IMR-90 (cell line): Measurements from ENCODE around the gene CCR5. TPM values are rescaled to one million over a fixed set of nuclear protein-coding genes. Genes with fewer than 3 reads are reported as not detected.

Source experiments
- ATAC-seq: fragments of 200-7000 bp; cut with Tn5 transposase; 2 replicates; pipeline ENCODE4 v1.9.1; 2020; ENCODE audit warnings: low read depth, mild to moderate bottlenecking, moderate library complexity
- BruUV-seq: library from RNA; stranded (reverse); fragments of 400-500 nt; replicated peaks from 2 replicates; lab custom pipeline; 2021; lab: Mats Ljungman, UMichigan
- CTCF ChIA-PET: fragments of 300-600 bp; formaldehyde crosslinking; extraction: SDS; loops from one replicate; lab custom pipeline; 2021; ENCODE audit warnings: antibody characterized with exemption; lab: Yijun Ruan, JAX
- POLR2A ChIA-PET: fragments of 300-600 bp; sonication (Branson Sonifier 250); formaldehyde crosslinking; loops from one replicate; lab custom pipeline; 2022; ENCODE audit warnings: antibody characterized with exemption; ENCODE audit not compliant: unreplicated experiment; lab: Charles Lee
- DNase-seq: peaks from one replicate; pipeline ENCODE4 v3.0.0; 2013
- H2AFZ ChIP-seq: replicated peaks from 2 replicates; pipeline ENCODE3; 2013; ENCODE audit warnings: low read length, mild to moderate bottlenecking; ENCODE audit not compliant: poor library complexity
- H2AK5ac ChIP-seq: 2 replicates; pipeline ENCODE4 v1.6.1; 2013; ENCODE audit warnings: low read depth, low read length, inconsistent platforms
- H2AK9ac ChIP-seq: replicated peaks from 2 replicates; pipeline ENCODE3; 2013; ENCODE audit warnings: mild to moderate bottlenecking, low read depth, low read length, moderate library complexity; ENCODE audit not compliant: poor library complexity
- H2BK120ac ChIP-seq: 2 replicates; pipeline ENCODE4 v1.6.1; 2013; ENCODE audit warnings: low read depth, low read length, inconsistent platforms
- H2BK15ac ChIP-seq: 3 replicates; pipeline ENCODE4 v1.6.1; 2013; ENCODE audit warnings: low read depth, low read length, inconsistent platforms
- H2BK20ac ChIP-seq: 2 replicates; pipeline ENCODE4 v1.6.1; 2013; ENCODE audit warnings: low read depth, mild to moderate bottlenecking, inconsistent platforms, low read length, moderate library complexity
- H2BK5ac ChIP-seq: 2 replicates; pipeline ENCODE4 v1.6.1; 2013; ENCODE audit warnings: mild to moderate bottlenecking, low read depth, low read length, inconsistent platforms; ENCODE audit not compliant: poor library complexity, severe bottlenecking
- H3K14ac ChIP-seq: replicated peaks from 2 replicates; pipeline ENCODE4 v1.6.1; 2013; ENCODE audit warnings: low read depth, low read length, inconsistent platforms
- H3K18ac ChIP-seq: 2 replicates; pipeline ENCODE4 v1.6.1; 2013; ENCODE audit warnings: low read depth, low read length, control low read depth
- H3K23ac ChIP-seq: 2 replicates; pipeline ENCODE4 v1.6.1; 2013; ENCODE audit warnings: low read depth, low read length, inconsistent platforms
- H3K27ac ChIP-seq: 2 replicates; pipeline ENCODE4 v1.5.1; 2013; ENCODE audit warnings: mild to moderate bottlenecking, control low read depth, low read length; ENCODE audit not compliant: insufficient read depth
- H3K27me3 ChIP-seq: 2 replicates; pipeline ENCODE4 v1.6.1; 2013; ENCODE audit warnings: low read length; ENCODE audit not compliant: control insufficient read depth, insufficient read depth
- H3K36me3 ChIP-seq: 2 replicates; pipeline ENCODE4 v1.6.1; 2013; ENCODE audit warnings: low read length, mixed read lengths; ENCODE audit not compliant: control insufficient read depth, insufficient read depth
- H3K4ac ChIP-seq: 2 replicates; pipeline ENCODE4 v1.6.1; 2013; ENCODE audit warnings: low read depth, low read length, inconsistent platforms
- H3K4me1 ChIP-seq: 2 replicates; pipeline ENCODE4 v1.6.1; 2013; ENCODE audit warnings: low read length, mixed read lengths; ENCODE audit not compliant: control insufficient read depth, insufficient read depth
- H3K4me2 ChIP-seq: 2 replicates; pipeline ENCODE4 v1.6.1; 2013; ENCODE audit warnings: low read depth, mild to moderate bottlenecking, control low read depth, low read length, moderate library complexity
- H3K4me3 ChIP-seq: 2 replicates; pipeline ENCODE4 v1.5.1; 2013; ENCODE audit warnings: low read depth, mild to moderate bottlenecking, control low read depth, low read length, moderate library complexity; ENCODE audit not compliant: insufficient read depth
- H3K56ac ChIP-seq: 2 replicates; pipeline ENCODE4 v1.6.1; 2013; ENCODE audit warnings: low read length, inconsistent platforms; ENCODE audit not compliant: insufficient read depth; ENCODE audit errors: extremely low read depth
- H3K79me1 ChIP-seq, 2 experiments: 2 replicates each; pipeline ENCODE4 v1.6.1; 2013; ENCODE audit warnings: low read length in 2 of 2, inconsistent platforms in 1 of 2, low read depth in 1 of 2
- H3K9ac ChIP-seq: 2 replicates; pipeline ENCODE4 v1.6.1; 2013; ENCODE audit warnings: low read depth, low read length, control low read depth
- H3K9me1 ChIP-seq: 2 replicates; pipeline ENCODE4 v1.6.1; 2013; ENCODE audit warnings: low read length, inconsistent platforms; ENCODE audit not compliant: insufficient read depth
- H3K9me3 ChIP-seq: 2 replicates; pipeline ENCODE4 v1.6.1; 2013; ENCODE audit warnings: low read length; ENCODE audit not compliant: control insufficient read depth, insufficient read depth
- H4K20me1 ChIP-seq: 2 replicates; pipeline ENCODE4 v1.6.1; 2013; ENCODE audit warnings: low read length, inconsistent platforms; ENCODE audit not compliant: insufficient read depth
- H4K5ac ChIP-seq: 2 replicates; pipeline ENCODE4 v1.6.1; 2013; ENCODE audit warnings: mild to moderate bottlenecking, low read depth, low read length, control low read depth
- H4K8ac ChIP-seq, 2 experiments: 2 replicates each; pipeline ENCODE4 v1.6.1; 2013; ENCODE audit warnings: low read depth in 2 of 2, low read length in 2 of 2, control low read depth in 1 of 2, inconsistent platforms in 1 of 2
- H4K91ac ChIP-seq: 2 replicates; pipeline ENCODE4 v1.6.1; 2013; ENCODE audit warnings: low read depth, low read length, inconsistent platforms; ENCODE audit not compliant: insufficient read depth
- CHD1 ChIP-seq: IDR thresholded peaks from 2 replicates; pipeline ENCODE4 v1.6.1; 2012; ENCODE audit warnings: low read depth, low read length, improper control_type of control experiment
- CTCF ChIP-seq: conservative IDR thresholded peaks from 2 replicates; pipeline ENCODE4 v1.5.1; 2012; ENCODE audit warnings: mild to moderate bottlenecking, low read depth, low read length, improper control_type of control experiment
- ELK1 ChIP-seq: fragments of 150-350 bp; IDR thresholded peaks from 2 replicates; pipeline ENCODE4 v1.6.1; 2016; ENCODE audit warnings: low read depth, mild to moderate bottlenecking, low read length, moderate library complexity, borderline replicate concordance
- MAFK ChIP-seq: IDR thresholded peaks from 2 replicates; pipeline ENCODE4 v1.6.1; 2012; ENCODE audit warnings: low read depth, low read length, improper control_type of control experiment
- MAZ ChIP-seq: IDR thresholded peaks from 2 replicates; pipeline ENCODE4 v1.6.1; 2012; ENCODE audit warnings: low read depth, mild to moderate bottlenecking, low read length, improper control_type of control experiment, moderate library complexity, borderline replicate concordance
- RAD21 ChIP-seq: IDR thresholded peaks from 2 replicates; pipeline ENCODE4 v1.6.1; 2012; ENCODE audit warnings: low read length, improper control_type of control experiment
- RFX5 ChIP-seq: IDR thresholded peaks from 2 replicates; pipeline ENCODE4 v1.8.0; 2012; ENCODE audit warnings: low read depth, mild to moderate bottlenecking, low read length, moderate library complexity
- WGBS, 2 experiments: methylation state at CpG; one replicate each; pipeline versions ENCODE4 v1.1.5 to v1.1.7; 2013; ENCODE audit warnings: missing lambda C conversion rate in 2 of 2; ENCODE audit not compliant: insufficient read length in 1 of 2; ENCODE audit errors: extremely low coverage in 2 of 2; 5-methylcytosine and 5-hydroxymethylcytosine counted together
- dilution Hi-C: fragments of 300-500 bp; cut with HindIII; formaldehyde crosslinking; loops from one replicate; pipeline ENCODE4 v1.14.3; 2018; ENCODE audit warnings: low sequenced_read_pairs; ENCODE audit not compliant: unreplicated experiment
- in situ Hi-C: fragments of 300-500 bp; cut with MboI; formaldehyde crosslinking; loops from 3 replicates; pipeline ENCODE4 v1.14.3; 2019; ENCODE audit warnings: low sequenced_read_pairs, inconsistent platforms, mixed read lengths
- intact Hi-C: fragments of 100-400 bp; cut with micrococcal nuclease; formaldehyde crosslinking; loops from 2 replicates; pipeline ENCODE4 v1.10.0; 2022
- polyA plus RNA-seq, 3 experiments: library from polyadenylated mRNA; depleted of rRNA; stranded (reverse); fragments of >200 nt; gene quantifications; 2 replicates each; pipeline ENCODE4 v1.2.3, GENCODE V29; 2012; ENCODE audit warnings: low replicate concordance in 1 of 3
- total RNA-seq: library from RNA; depleted of rRNA; stranded (reverse); fragments of >200 nt; gene quantifications from 2 replicates; pipeline ENCODE4 v1.2.3, GENCODE V29; 2012

Gene CCR5
- total and polyA plus RNA-seq, 2 of the 4 experiments (the other 2 are of a cell fraction) = not detected

GRCh38 chr3:46399098-46399497 lies 28.4 kb downstream of the CCR5 start:
- WGBS, 2 experiments = 38% methylated on average over 1 of the region's 2 CpGs; no CpG with 5 or more reads in 1 of the 2 experiments
- H3K9me1 ChIP-seq = no peaks in the 10 kb centered on the region; the same call in 1 of the 2 replicates
- H3K56ac ChIP-seq = no peak overlapping the region
- no peak overlapping the region for H3K4me2 ChIP-seq
- H3K4ac ChIP-seq = no peak overlapping the region
- no peak overlapping the region for H3K18ac ChIP-seq
- H4K91ac ChIP-seq = no peak overlapping the region
- no peaks in the 10 kb centered on the region for H3K9me3 ChIP-seq
- H3K23ac ChIP-seq = no peak overlapping the region
- ChIA-PET CTCF (interaction anchor here (1.3 kb wide), 1 partner anchor 90 kb away, joined by 4 read pairs; no protein-coding TSS in a partner anchor), POLR2A (no interaction called here)
- no peak overlapping the region for H2AK9ac ChIP-seq
- no peak overlapping the region for H3K14ac ChIP-seq
- dilution Hi-C loops = no loop called here
- no peaks in the 10 kb centered on the region for H3K36me3 ChIP-seq
- ATAC-seq (no peak), DNase-seq (no peak)
- no peak overlapping the region for H4K5ac ChIP-seq
- no peak overlapping the region for H2BK15ac ChIP-seq
- intact Hi-C loops = no loop called here
- BruUV-seq = no TSS peak
- H4K20me1 ChIP-seq = no peaks in the 10 kb centered on the region
- no peak overlapping the region; the same call in 1 of the 2 replicates for H2BK20ac ChIP-seq
- no peak overlapping the region for H2BK5ac ChIP-seq
- H3K27ac ChIP-seq = no peak overlapping the region
- peaks cover 7% of the 10 kb centered on the region for H3K4me1 ChIP-seq
- peaks cover under 1% of the 10 kb centered on the region; the same call in 1 of the 2 replicates for H3K27me3 ChIP-seq
- in situ Hi-C loops = no loop called here
- no peak overlapping the region for H2AK5ac ChIP-seq
- no peak overlapping the region for H2BK120ac ChIP-seq
- H4K8ac ChIP-seq = no peak overlapping the region
- H3K79me1 ChIP-seq = no peaks in the 10 kb centered on the region
- H3K9ac ChIP-seq = no peak overlapping the region
- H2AFZ ChIP-seq = no peak overlapping the region
- TF ChIP-seq CHD1 (no peak), ELK1 (no peak), RFX5 (no peak), CTCF (no peak), MAZ (no peak), MAFK (no peak), RAD21 (no peak)
- H3K4me3 ChIP-seq = no peak overlapping the region
